SK-N-SH treated with all-trans-retinoic acid at 6 μM for 48 hours (cell line): Measurements from ENCODE around the gene KDM5C.

Experiments
- ATAC-seq: fragments of 200-7000 bp; cut with Tn5 transposase; 3 replicates; pipeline ENCODE4 v1.9.1; 2020; ENCODE audit warnings: mild to moderate bottlenecking, moderate library complexity
- ARNTL ChIP-seq: fragments of 450-650 bp; formaldehyde crosslinking; IDR thresholded peaks from 2 replicates; pipeline ENCODE4 v1.5.0; 2020; ENCODE audit warnings: low read depth, mild to moderate bottlenecking, moderate library complexity, borderline replicate concordance
- BACH2 ChIP-seq: fragments of 250-450 bp; sonication (Bioruptor Pico); IDR thresholded peaks from 2 replicates; pipeline ENCODE4 v1.9.0; 2021; ENCODE audit warnings: mild to moderate bottlenecking, borderline replicate concordance
- CREB5 ChIP-seq: fragments of 250-450 bp; sonication (Bioruptor Pico); IDR thresholded peaks from 2 replicates; pipeline ENCODE4 v1.5.1; 2020; ENCODE audit warnings: low read depth, mild to moderate bottlenecking, moderate library complexity
- CSDC2 ChIP-seq: fragments of 250-450 bp; sonication (Bioruptor Pico); IDR thresholded peaks from 2 replicates; pipeline ENCODE4 v1.5.0; 2020; ENCODE audit warnings: mild to moderate bottlenecking, moderate library complexity
- GLIS3 ChIP-seq: fragments of 250-450 bp; sonication (Bioruptor Pico); IDR thresholded peaks from 2 replicates; pipeline ENCODE4 v1.5.0; 2020; ENCODE audit warnings: mild to moderate bottlenecking, moderate library complexity
- ISL1 ChIP-seq: fragments of 250-450 bp; sonication (Bioruptor Pico); IDR thresholded peaks from 2 replicates; pipeline ENCODE4 v2.1.2; 2022; ENCODE audit warnings: mild to moderate bottlenecking, moderate library complexity
- OSR1 ChIP-seq: fragments of 250-450 bp; sonication (Bioruptor Pico); IDR thresholded peaks from 2 replicates; pipeline ENCODE4 v1.8.0; 2022; ENCODE audit warnings: moderate library complexity, mild to moderate bottlenecking, inconsistent platforms
- PATZ1 ChIP-seq: fragments of 250-450 bp; sonication (Bioruptor Pico); IDR thresholded peaks from 2 replicates; pipeline ENCODE4 v1.8.0; 2020; ENCODE audit warnings: mild to moderate bottlenecking, moderate library complexity, borderline replicate concordance
- PPARA ChIP-seq: fragments of 250-450 bp; sonication (Bioruptor Pico); IDR thresholded peaks from 2 replicates; pipeline ENCODE4 v1.5.0; 2020; ENCODE audit warnings: mild to moderate bottlenecking, borderline replicate concordance
- RARB ChIP-seq: fragments of 250-450 bp; sonication (Bioruptor Pico); IDR thresholded peaks from 2 replicates; pipeline ENCODE4 v1.8.0; 2021; ENCODE audit warnings: mild to moderate bottlenecking, moderate library complexity
- SNAI2 ChIP-seq: fragments of 250-450 bp; sonication (Bioruptor Pico); IDR thresholded peaks from 2 replicates; pipeline ENCODE4 v1.5.0; 2020; ENCODE audit warnings: mild to moderate bottlenecking, moderate library complexity
- TCF4 ChIP-seq: fragments of 250-450 bp; sonication (Bioruptor Pico); IDR thresholded peaks from 2 replicates; pipeline ENCODE4 v1.8.0; 2021; ENCODE audit warnings: mild to moderate bottlenecking, moderate library complexity, borderline replicate concordance
- TOX ChIP-seq: fragments of 250-450 bp; sonication (Bioruptor Pico); IDR thresholded peaks from 2 replicates; pipeline ENCODE4 v1.8.0; 2021; ENCODE audit warnings: mild to moderate bottlenecking, moderate library complexity, borderline replicate concordance
- TSHZ2 ChIP-seq: fragments of 250-450 bp; sonication (Bioruptor Pico); IDR thresholded peaks from 2 replicates; pipeline ENCODE4 v1.5.0; 2020; ENCODE audit warnings: mild to moderate bottlenecking, moderate library complexity
- ZC3H10 ChIP-seq: fragments of 250-450 bp; sonication (Bioruptor Pico); IDR thresholded peaks from 2 replicates; pipeline ENCODE4 v1.5.1; 2021; ENCODE audit warnings: mild to moderate bottlenecking, moderate library complexity
- ZFP3 ChIP-seq: fragments of 250-450 bp; sonication (Bioruptor Pico); IDR thresholded peaks from 2 replicates; pipeline ENCODE4 v1.5.0; 2020; ENCODE audit warnings: mild to moderate bottlenecking, moderate library complexity
- ZNF565 ChIP-seq: fragments of 450-650 bp; formaldehyde crosslinking; conservative IDR thresholded peaks from 2 replicates; pipeline ENCODE4 v1.5.0; 2020; ENCODE audit warnings: low read depth, mild to moderate bottlenecking, moderate library complexity
- ZNF70 ChIP-seq: fragments of 450-650 bp; formaldehyde crosslinking; IDR thresholded peaks from 2 replicates; pipeline ENCODE4 v1.5.0; 2020; ENCODE audit warnings: mild to moderate bottlenecking, moderate library complexity
- ZNF8 ChIP-seq: fragments of 450-650 bp; formaldehyde crosslinking; IDR thresholded peaks from 2 replicates; pipeline ENCODE4 v1.5.0; 2020; ENCODE audit warnings: mild to moderate bottlenecking, moderate library complexity

Gene KDM5C

GRCh38 chrX:53253293-53254020 is 28.4 kb upstream of the KDM5C start:
- TF ChIP-seq ZNF70 (CRISPR knock-in tag) (no peak), TCF4 (CRISPR knock-in tag) (no peak), GLIS3 (no peak), SNAI2 (CRISPR knock-in tag) (no peak), CREB5 (CRISPR knock-in tag) (no peak), ZFP3 (CRISPR knock-in tag) (no peak), OSR1 (CRISPR knock-in tag) (no peak), RARB (no peak), ZC3H10 (CRISPR knock-in tag) (no peak), CSDC2 (CRISPR knock-in tag) (no peak), PATZ1 (CRISPR knock-in tag) (no peak), PPARA (CRISPR knock-in tag) (no peak)
- no peak for ATAC-seq

GRCh38 chrX:53251307-53251706 is 26.3 kb upstream of the KDM5C start:
- TF ChIP-seq TCF4 (CRISPR knock-in tag) (no peak), SNAI2 (CRISPR knock-in tag) (no peak), PPARA (CRISPR knock-in tag) (no peak), ISL1 (CRISPR knock-in tag) (no peak), GLIS3 (no peak), TSHZ2 (CRISPR knock-in tag) (no peak), ARNTL (CRISPR knock-in tag) (no peak), PATZ1 (CRISPR knock-in tag) (no peak), TOX (CRISPR knock-in tag) (no peak), ZNF565 (CRISPR knock-in tag) (no peak), OSR1 (CRISPR knock-in tag) (no peak), ZNF8 (CRISPR knock-in tag) (no peak), ZNF70 (CRISPR knock-in tag) (no peak), ZC3H10 (CRISPR knock-in tag) (no peak), CSDC2 (CRISPR knock-in tag) (no peak)
- no peak for ATAC-seq

- no peak for ATAC-seq
- TF ChIP-seq ARNTL (CRISPR knock-in tag) (no peak), TCF4 (CRISPR knock-in tag) (no peak), OSR1 (CRISPR knock-in tag) (no peak), ISL1 (CRISPR knock-in tag) (no peak), BACH2 (CRISPR knock-in tag) (no peak)
Measured at GRCh38 chrX:53250556-53250955, 25.5 kb upstream of the KDM5C start.
